Measurements from ENCODE around the gene TANC1.

TANC1 gene

DNA sequence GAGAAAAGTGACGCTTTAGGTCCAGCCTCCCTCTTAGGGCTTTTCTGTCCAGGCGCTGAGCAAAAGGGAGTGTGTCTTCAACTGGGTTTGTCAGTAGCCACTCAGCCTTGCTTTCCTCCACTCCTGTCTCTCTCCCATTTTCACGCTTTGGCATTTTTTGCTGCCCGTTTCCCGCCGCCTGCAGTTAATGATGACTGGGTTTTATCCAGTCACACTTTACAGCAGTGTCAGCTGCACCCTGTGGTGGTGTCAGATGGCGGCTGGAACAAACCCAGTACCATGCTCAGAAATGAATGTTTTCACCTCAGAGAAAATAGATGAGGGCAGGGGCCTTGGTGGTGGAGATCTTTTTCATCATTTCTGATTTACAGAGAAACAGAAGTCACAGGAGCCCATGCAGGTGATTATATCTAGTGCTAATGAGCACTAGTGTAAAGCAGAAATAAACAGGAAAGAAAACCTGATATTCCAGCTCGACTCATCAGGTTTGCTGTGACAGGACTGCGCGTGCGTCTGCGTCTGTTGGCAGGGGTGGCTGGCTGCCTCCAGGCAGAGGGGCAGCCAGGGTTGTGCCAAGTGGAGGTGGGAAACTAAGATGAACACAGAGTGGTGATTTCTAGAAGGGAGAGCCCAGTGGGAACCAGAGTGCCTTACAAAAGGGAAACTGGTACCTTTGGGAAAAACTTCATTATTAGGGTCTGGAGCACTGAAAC is 139.9 kb downstream of the TANC1 start:
- no peak overlapping the region for H3K4me3 ChIP-seq (ENCODE audit: low read length)
- no peak for DNase-seq (ENCODE audit: low read depth)
- TF ChIP-seq, protein P1, sequence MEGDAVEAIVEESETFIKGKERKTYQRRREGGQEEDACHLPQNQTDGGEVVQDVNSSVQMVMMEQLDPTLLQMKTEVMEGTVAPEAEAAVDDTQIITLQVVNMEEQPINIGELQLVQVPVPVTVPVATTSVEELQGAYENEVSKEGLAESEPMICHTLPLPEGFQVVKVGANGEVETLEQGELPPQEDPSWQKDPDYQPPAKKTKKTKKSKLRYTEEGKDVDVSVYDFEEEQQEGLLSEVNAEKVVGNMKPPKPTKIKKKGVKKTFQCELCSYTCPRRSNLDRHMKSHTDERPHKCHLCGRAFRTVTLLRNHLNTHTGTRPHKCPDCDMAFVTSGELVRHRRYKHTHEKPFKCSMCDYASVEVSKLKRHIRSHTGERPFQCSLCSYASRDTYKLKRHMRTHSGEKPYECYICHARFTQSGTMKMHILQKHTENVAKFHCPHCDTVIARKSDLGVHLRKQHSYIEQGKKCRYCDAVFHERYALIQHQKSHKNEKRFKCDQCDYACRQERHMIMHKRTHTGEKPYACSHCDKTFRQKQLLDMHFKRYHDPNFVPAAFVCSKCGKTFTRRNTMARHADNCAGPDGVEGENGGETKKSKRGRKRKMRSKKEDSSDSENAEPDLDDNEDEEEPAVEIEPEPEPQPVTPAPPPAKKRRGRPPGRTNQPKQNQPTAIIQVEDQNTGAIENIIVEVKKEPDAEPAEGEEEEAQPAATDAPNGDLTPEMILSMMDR (conservative IDR thresholded peaks at IDR 0.05; ENCODE audit: low read depth, low read length): no peak

DNA sequence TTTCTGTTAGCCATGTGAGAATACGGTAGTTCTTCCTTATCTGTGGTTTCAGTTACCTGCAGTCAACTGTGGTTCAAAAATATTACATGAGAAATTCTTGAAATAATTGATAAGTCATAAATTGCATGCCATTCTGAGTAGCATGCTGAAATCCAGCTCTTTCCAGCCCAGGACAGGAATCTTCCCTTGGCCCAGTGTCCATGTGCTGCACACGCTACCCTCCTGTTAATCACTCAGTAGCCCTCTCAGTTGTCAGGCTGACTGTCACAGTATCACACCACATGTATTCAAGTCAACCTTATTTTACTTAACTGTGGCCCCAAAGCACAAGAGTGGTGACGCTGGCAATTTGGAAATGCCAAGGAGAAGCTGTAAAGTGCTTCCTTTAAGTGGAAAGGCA is 141.1 kb downstream of the TANC1 start:
- no peak for DNase-seq (ENCODE audit: low read depth)
- no peak overlapping the region for H3K4me3 ChIP-seq (ENCODE audit: low read length)
- TF ChIP-seq, protein P1 (conservative IDR thresholded peaks at IDR 0.05; ENCODE audit: low read depth, low read length): no peak

DNA sequence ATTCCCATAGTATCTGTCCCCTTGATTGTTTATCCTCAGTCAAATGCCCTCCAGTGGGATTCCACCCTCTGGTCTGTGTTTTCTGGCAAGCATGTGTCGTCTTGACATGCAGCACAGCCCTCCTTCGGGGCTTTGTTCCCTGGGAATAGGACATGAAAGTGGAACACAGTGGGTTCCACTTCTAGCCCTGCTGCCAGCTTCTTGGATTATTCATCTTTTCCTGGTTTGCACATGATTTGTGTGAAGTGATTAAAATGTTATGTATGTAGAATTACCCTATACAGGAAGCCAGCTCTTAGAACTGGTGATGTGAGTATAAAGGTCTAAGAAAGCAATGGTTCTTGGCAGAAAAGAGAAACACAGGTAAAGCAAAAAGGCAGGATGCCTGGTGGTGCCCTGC is 142.3 kb downstream of the TANC1 start:
- no peak overlapping the region for H3K4me3 ChIP-seq (ENCODE audit: low read length)
- TF ChIP-seq, protein P1 (conservative IDR thresholded peaks at IDR 0.05; ENCODE audit: low read depth, low read length): no peak
- DNase-seq (ENCODE audit: low read depth): no peak

DNA sequence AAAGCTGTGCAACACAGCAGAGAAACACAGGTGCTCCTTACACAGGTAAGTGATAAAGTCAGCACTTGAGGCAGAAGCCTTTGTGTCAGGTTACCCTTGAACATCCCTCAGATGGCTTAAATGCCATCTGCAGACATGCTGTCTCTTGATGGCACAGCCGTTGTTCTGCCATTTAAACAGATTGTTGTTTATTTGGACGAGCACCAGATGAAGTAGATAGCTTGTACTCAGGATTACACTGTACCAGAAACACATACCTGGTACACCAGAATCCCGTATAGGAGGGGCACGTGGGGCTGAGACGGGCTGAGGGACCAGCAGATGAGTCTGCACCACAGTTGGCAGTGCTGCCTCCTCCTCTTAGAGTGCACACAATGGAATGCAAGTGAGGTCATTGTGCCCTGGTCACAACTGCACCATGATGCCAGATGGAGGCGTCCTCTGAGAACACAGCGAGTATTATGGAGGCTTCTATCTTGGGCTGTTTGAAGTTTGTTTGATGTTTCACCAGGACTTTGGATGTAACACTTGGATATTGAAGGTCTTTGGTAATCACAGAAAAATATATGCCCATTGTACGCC is 143.0 kb downstream of the TANC1 start:
- no peak for DNase-seq (ENCODE audit: low read depth)
- TF ChIP-seq, protein P1 (conservative IDR thresholded peaks at IDR 0.05; ENCODE audit: low read depth, low read length): no peak
- no peak overlapping the region for H3K4me3 ChIP-seq (ENCODE audit: low read length)

DNA sequence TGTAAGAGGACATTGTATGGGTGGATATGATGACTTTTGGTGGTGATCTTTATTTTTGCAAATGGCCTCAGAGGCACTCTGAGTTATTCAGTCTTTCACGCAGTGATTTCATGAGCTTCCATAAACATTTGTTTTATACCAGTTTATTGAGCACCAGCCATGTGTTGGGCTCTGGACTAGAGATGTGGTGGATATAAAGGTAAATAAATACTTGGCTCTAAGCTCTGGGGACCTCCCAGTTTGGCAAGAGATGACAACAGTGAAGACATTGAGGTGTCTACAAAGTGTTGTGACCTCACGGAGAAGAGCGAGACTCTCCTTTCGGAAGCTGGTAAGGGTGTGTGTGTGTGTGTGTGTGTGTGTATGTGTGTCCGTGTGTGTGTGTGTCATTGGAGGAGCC is 146.4 kb downstream of the TANC1 start:
- TF ChIP-seq, protein P1 (conservative IDR thresholded peaks at IDR 0.05; ENCODE audit: low read depth, low read length): no peak
- DNase-seq (ENCODE audit: low read depth): no peak

DNA sequence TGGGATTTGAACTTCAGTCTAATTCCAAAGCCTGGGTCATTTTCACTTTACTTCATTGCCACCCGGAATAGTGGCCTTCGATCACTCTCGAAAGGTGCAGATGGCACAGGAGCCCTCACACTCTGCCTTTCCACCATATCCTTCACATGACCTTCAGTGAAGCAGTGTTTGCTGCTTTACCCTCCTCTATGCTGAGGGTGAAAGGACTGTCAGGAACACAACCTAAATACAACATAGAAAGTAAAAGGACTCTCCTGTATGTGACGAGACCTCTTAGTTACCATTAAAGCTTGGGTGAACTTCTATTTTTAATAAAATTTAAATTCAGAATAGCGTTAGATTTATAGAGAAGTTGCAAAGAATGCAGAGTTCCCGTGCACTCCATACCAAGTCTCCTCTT is 148.5 kb downstream of the TANC1 start:
- no peak for DNase-seq (ENCODE audit: low read depth)
- H3K4me3 ChIP-seq (ENCODE audit: low read length): no peak overlapping the region
- TF ChIP-seq, protein P1 (conservative IDR thresholded peaks at IDR 0.05; ENCODE audit: low read depth, low read length): no peak

More for the DNA sequence above, 146.4 kb downstream of the TANC1 start:
- no peak overlapping the region for H3K4me3 ChIP-seq (ENCODE audit: low read length)

DNA sequence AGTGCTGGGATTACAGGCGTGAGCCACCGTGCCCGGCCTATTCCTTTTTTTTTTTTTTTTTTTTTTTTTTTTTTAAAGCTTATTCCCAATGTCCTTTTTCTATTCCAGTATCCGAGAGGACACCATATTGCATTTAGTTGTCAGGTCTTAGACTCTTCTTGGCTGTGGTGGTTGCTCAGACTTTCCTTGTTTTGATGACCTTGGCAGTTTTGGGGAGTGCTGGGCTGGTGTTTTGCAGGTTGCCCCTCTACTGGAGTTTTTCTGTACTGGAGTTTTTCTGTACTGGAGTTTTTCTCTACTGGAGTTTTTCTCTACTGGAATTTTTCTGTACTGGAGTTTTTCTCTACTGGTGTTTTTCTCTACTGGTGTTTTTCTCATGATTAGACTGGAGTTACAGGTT is 149.2 kb downstream of the TANC1 start:
- no peak for DNase-seq (ENCODE audit: low read depth)
- H3K4me3 ChIP-seq (ENCODE audit: low read length): no peak overlapping the region
- TF ChIP-seq, protein P1 (conservative IDR thresholded peaks at IDR 0.05; ENCODE audit: low read depth, low read length): no peak

All from retinal pigment epithelial cell (primary cell).